Fibroblast of the aortic adventitia (primary cell): Measurements from ENCODE around the gene CTCF. TPM values are rescaled to one million over a fixed set of nuclear protein-coding genes. Genes with fewer than 3 reads are reported as not detected.

ENCODE experiments used
- DNase-seq: peaks from one replicate; pipeline ENCODE4 v3.0.0-alpha.2; 2010; ENCODE audit warnings: low read depth
- H3K4me3 ChIP-seq: 2 replicates; pipeline ENCODE4 v1.5.1; 2011; ENCODE audit warnings: low read depth, mild to moderate bottlenecking, control low read depth, low read length, moderate library complexity
- total RNA-seq: library from RNA; depleted of rRNA; stranded (reverse); fragments of >200 nt; gene quantifications from 2 replicates; pipeline ENCODE4 v1.2.3, GENCODE V29; 2012; ENCODE audit warnings: low replicate concordance
- TF ChIP-seq, protein P1 (sequence below): IDR thresholded peaks from 2 replicates; pipeline ENCODE4 v1.5.1; 2011; ENCODE audit warnings: mild to moderate bottlenecking, low read length, control low read depth, inconsistent platforms; ENCODE audit not compliant: insufficient read depth

CTCF gene
- total RNA-seq, 1 donor, result 34.3 TPM

DNA sequence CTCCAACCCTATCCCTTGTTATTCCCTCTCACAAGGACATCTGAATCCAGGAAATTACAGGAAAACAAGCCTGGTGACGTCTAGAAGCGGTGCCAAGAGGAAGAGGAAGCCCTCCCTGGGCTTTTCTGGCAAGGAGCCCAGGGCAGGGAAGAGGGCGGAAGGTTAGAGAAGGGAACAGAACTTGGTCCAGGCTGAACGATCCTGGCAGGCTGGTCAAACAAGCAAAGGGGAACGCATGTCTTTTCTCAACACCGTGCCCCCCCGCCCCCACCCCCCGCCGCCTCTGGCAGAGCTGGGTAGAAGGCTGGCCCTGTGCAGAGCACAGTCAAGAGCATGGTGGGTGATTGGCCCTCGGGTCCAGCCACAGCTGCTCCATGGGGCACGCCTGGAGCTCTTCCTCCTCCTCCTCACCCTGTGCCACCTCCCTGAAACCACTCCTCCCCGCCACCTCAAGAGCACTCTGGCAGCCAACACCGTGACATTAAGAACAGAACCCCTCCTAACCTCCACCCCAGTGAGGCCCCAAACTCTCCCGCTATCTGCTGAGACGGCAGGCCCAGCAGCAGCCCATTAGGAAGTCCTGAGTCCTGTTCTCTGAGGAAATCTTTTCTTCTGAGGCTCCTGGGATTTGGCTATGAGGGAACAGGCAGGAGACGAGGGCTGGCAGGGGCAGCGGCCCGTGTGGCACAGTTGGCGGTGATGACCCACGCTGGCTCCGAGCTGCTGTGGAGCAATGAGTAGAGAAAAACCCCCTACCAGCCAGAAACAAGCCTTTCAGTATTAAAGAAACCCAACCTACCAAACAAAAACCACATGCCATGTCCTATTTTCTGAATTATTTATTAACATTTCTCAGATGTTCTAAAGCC is 111.6 kb downstream of the CTCF start:
- TF ChIP-seq, protein P1, sequence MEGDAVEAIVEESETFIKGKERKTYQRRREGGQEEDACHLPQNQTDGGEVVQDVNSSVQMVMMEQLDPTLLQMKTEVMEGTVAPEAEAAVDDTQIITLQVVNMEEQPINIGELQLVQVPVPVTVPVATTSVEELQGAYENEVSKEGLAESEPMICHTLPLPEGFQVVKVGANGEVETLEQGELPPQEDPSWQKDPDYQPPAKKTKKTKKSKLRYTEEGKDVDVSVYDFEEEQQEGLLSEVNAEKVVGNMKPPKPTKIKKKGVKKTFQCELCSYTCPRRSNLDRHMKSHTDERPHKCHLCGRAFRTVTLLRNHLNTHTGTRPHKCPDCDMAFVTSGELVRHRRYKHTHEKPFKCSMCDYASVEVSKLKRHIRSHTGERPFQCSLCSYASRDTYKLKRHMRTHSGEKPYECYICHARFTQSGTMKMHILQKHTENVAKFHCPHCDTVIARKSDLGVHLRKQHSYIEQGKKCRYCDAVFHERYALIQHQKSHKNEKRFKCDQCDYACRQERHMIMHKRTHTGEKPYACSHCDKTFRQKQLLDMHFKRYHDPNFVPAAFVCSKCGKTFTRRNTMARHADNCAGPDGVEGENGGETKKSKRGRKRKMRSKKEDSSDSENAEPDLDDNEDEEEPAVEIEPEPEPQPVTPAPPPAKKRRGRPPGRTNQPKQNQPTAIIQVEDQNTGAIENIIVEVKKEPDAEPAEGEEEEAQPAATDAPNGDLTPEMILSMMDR, result no peak
- DNase-seq, result no peak
- no peak overlapping the region for H3K4me3 ChIP-seq

DNA sequence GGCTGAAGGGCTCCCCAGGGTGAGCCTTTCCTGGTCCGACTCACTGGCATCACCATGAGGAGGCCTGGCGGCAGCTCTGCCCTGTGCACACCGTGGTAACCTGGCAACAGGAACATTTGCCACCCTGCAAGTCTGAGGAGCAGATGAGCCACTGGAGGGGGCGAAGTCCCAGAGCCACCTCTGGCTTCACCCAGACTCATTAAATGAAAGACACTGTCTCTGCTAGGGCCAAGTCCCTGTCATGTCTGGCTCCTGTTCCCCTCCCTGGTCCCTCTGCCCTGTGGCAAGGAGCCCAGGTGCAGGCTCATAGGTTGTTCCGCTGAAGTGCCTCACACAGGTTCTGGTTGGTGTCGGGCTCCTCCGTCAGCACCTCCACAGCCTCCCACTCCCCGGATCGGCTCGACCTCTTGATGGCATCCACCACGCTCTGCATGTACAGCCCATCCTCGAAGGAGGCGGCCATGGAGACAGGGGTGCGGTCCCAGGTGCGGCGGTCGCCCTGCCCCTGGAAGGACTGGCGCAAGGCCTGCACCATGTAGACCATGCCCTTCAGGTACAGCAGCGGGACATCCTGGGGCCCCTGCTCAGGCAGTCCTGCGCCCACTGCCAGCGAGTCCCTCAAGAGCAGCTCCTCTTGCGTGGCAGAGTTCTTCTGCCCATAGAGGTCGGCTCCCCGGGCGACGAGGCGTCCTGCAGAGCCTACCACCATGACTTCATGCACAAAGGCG is 112.7 kb downstream of the CTCF start:
- TF ChIP-seq, protein P1, result no peak
- no peak for DNase-seq
- H3K4me3 ChIP-seq, result no peak overlapping the region

DNA sequence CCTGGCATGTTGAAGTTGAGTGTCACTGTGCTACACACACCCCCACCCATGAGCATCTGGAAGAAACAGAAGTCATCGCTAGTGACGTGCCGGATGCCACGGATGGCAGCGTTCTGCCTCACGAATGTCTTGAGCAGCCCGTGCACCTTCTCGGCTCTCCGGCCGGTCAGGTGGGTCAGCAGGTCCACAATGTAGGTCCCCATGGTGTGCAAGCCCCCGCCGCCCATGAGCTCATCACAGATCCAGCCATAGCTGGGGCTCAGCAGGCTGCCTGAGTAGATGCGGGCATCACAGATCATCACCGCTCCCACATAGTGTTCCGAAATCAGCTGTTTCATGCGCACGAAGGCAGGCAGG is 113.2 kb downstream of the CTCF start:
- DNase-seq, result no peak

DNA sequence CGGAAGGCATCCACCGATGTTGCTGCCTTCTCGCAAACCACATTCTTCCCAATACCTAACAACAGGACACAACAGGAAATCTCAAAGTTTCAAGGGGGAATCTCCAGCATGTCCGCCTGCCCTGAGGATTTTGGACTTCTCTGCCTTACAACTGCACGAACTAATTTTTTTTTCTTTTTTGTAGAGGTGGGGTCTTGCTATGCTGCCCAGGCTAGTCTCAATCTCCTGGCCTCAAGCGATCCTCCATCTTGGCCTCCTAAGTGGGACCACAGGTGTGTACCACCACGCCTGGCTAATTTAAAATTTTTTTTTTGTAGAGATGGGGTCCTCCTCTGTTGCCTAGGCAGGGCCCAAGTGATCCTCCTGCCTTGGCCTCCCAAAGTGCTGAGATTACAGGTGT is 113.7 kb downstream of the CTCF start:
- TF ChIP-seq, protein P1, result no peak
- DNase-seq, result no peak
- H3K4me3 ChIP-seq, result no peak overlapping the region

More for the DNA sequence above, 113.2 kb downstream of the CTCF start:
- TF ChIP-seq, protein P1, result no peak
- no peak overlapping the region for H3K4me3 ChIP-seq

DNA sequence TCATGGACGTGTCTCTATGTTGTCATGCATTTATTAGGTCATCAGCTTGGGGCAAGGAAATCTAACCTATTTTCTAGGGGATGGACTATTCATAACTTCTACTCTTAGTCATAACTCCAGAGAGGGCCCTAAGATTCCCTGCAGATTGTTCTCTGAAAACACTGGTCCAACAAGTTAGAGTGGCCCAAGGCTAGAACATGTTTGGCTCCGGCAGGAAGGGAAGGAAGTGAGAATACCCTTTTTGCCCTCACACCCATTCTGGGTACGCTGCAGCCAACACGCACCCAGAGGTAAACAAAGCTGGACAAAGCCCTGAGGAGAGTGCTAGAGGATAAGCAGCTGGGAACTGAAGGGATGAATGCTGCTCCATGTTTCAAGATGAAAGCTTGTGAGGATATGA is 114.2 kb downstream of the CTCF start:
- no peak for DNase-seq
- TF ChIP-seq, protein P1, result no peak
- H3K4me3 ChIP-seq, result no peak overlapping the region

DNA sequence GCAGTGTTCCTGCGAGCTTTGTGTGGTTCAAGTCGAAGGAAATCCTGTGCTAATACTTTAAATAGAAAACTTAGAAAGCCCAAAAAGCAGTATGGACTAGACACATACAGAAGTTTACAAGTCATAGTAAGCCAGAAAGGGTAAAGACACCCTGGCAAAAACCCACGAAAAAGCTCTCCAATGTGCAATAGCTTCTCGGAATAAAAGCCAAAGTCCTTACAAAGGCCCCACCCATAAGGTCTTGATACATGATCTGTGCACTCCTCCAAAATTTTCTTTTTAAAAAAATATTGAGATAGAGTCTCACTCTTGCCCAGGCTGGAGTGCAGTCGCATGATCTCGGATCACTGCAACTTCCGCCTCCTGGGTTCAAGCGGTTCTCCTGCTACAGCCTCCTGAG is 114.6 kb downstream of the CTCF start:
- TF ChIP-seq, protein P1, result no peak
- no peak overlapping the region for H3K4me3 ChIP-seq
- no peak for DNase-seq
